HG03103 (cell line): ENCODE measurements around the gene PERM1.
"Not testable (repeated sequence)": the region's sequence is repeated elsewhere in the genome, so short reads cannot be mapped to it uniquely, and the experiment has no call there.

Experiments
- ATAC-seq: cut with Tn5 transposase; IDR thresholded peaks from one replicate; pipeline ENCODE4 v1.9.1; 2021; ENCODE audit warnings: low read depth; ENCODE audit not compliant: unreplicated experiment

PERM1 gene

DNA sequence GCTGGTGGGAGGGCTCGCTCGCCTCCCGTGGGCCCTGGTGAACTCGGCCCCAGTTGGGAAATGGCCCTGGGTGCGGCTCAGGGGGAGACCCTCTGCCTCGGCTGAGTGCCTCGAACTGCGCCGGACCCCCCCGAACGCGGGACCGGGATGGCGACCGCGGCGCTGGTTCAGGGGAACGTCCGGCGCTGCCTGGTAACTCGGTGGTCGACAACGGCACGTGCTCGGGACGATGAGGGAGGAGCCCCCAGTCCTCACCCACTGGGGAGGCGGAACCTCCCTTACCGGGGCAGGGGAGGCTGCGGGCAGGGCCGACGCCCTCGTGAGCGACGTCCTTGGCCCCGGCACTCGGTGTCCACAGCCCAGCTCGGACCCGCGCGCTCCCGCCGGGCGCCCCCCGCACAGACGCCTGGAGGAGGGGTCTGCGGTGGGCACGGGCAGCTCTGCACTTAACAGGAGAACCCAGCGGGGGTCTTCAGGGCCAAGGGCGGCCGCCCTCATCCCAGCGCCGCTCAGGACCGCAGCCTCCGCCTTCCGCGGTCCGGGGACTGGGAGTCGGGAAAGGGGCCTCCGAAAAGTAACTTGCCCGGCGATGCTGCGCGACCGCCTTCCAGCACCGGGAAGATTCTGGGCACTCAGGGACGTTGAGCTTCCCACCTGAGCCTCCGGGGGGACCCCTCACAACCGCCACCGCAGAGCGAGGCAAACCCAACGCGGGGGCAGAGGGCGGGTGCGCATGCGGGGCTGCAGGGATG, 16.3 kb upstream of the PERM1 start:
- ATAC-seq, result no peak

DNA sequence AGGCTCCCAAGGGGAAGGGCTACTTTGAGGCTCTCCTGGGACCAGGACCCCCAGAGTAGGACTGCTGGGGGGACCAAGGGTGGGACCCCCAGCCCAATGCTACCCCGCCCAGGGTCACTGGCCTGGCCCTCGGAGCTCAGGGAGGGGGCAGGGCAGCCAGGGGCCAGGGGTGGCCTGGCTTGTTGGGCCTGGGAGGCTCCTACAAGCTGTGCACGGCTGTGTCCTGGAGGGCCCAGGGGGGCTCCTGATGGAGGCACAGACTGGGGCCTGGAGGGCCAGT, 15.8 kb upstream of the PERM1 start:
- ATAC-seq, result no peak

DNA sequence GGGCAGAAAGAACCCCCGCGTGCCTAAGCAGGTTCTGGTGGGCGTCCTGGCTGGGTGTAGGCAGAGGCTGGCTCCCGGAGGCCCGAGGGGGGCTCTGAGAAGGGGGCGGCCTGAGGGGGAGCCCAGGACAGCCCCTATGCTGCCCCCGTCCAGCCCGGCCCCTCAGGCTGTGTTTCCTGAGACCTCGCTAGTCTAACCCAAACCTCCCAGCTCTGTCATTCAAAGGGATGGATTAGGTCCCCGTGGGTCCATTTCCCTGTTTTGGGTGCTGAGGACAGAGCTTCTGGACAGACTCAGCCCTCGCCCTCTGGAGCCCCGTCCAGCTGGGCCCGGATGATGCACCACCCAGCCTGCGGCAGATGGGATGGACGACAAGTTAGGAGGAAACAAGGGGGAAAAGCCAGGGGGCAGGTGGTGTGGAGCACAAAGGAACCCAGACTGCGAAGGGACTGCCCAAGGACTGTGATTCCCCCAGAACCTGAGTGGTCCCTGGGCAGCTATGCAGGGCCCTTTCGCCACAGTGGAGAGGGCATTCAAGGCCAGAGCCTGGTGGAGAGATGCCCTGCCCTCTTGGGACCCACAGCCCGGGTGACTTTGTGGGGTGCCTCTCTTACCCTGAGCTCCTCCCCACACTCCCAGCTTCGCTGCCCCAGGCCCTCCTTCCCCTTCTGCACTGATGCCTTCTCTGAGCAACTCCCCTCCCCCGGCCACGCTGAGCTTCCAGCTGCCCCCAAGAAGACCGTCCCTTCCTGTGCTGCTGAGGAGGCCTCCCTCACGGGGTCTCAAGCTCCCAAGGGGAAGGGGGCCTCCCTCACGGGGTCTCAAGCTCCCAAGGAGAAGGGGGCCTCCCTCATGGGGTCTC, 15.2 kb upstream of the PERM1 start:
- no peak for ATAC-seq

DNA sequence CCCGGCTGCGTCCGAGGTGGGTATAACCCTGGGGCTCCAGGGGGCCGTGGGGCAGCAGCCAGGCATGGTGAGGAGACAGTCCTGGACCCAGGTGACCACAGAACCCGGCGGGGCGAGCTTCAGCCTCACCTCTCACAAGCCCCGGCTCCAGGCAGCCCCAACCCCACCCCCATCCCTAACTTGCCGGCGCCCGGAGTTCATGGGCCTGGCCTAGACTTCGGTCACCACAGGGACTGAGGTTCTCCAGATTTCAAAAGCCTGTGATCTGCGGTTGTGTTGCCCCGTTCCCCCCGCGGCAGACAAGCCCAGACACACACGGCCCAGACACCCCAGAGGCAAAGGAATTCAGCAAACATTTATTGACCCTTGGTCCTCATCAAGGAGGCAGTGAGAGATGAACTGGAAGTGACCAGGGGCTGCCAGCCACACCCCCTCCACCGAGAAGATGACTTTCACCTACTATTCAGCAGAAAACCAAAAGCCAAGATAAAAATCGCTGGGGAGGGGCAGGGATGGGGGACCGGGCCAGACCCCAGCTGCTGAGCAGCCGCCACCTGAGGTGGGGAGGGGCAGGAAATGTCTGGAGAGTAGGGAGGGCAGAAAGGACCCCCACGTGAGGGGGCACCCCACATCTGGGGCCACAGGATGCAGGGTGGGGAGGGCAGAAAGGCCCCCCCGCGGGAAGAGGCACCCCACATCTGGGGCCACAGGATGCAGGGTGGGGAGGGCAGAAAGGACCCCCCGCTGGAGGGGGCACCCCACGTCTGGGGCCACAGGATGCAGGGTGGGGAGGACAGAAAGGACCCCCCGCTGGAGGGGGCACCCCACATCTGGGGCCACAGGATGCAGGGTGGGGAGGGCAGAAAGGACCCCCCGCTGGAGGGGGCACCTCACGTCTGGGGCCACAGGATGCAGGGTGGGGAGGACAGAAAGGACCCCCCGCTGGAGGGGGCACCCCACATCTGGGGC, 14.1 kb upstream of the PERM1 start:
- ATAC-seq, result no peak

DNA sequence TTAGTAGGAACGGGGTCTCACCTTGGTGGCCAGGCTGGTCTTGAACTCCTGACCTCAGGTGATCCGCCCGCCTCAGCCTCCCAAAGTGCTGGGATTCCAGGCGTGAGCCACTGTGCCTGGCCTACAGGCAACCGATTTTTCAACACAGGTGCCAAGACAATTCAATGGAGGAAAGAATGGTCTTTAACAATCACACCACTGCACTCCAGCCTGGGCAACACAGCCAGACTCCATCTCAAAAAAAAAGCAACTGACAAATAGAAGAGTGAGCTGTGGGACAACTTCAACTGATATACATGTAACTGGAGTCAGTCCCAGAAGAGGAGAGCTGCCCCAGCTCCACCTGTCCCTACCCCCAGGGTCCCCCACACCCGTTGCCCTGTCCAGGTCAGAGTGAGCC, 12.7 kb upstream of the PERM1 start:
- ATAC-seq, result not testable (repeated sequence)

DNA sequence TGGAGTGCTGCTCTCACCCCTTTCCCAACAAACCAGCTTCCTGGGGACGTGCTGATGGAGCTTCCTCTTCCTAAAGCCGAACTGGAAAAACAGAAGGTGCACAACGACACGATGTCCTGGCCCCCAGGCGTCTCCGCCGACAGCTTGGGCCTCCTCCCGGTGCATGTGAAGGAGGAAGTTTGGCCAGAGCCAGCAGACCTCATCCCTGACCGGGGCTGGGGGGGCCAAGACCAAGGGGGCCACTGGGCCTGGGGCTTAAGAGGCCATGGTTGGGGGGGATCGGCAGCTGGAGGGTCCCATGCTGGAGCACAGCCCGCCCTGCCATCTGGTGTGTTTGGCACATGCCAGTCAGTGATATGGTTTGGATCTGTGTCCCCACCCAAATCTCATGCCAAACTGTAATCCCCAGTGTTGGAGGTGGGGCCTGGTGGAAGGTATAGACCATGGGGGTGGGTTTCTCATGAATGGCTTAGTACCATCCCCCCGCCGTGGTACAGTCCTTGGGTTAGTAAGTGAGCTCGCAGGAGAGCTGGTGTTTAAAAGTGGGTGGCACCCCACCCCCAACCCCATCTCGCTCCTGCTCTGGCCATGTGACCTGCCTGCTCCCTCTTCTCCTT, 11.6 kb upstream of the PERM1 start:
- no peak for ATAC-seq

DNA sequence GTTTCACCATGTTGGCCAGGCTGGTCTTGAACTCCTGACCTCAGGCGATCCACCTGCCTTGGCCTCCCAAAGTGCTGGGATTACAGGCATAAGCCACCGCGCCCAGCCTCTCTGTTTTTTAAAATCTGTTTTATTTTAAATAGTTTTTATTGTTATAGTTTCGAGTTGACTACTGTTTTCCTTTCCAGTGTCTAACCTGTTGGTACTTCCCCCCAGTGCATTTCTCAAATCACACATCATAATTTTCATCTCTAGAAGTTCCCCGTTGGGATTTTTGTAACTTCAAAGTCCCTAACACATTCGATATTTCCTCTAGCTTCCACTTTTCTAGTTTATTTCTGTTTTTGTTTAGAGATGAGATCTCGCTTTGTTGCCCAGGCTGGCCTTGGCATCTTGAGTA, 10.5 kb upstream of the PERM1 start:
- ATAC-seq, result no peak

DNA sequence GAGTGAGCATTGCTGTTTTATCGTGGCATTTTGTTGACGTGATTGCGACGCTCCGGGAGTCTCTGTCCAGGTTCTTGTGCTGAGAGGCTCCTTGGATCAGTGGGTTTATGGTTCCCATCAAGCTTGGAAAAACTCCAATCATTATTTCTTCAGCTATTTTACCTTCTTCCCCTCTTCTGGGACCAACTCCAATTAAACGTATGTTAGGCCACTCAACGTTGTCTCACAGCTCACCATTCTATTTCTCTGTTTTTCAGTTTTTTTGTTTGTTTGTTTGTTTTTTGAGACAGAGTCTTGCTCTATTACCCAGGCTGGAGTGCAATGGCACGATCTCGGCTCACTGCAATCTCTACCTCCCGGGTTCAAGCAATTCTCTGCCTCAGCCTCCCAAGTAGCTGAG, 10.0 kb upstream of the PERM1 start:
- no peak for ATAC-seq

DNA sequence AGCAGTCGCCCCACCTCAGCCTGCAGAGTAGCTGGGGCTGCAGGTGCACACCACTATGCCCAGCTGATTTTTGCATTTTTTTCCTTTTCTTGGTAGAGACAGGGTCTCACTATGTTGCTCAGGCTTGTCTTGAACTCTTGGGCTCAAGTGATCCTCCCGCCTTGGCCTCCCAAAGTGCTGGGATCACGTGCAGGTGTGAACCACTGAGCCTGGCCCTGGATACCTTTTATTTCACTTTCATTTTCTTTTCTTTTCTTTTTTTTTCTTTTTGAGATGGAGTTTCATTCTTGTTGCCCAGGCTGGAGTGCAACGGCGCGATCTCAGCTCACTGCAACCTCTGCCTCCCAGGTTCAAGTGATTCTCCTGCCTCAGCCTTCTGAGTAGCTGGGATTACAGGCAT, 9.4 kb upstream of the PERM1 start:
- ATAC-seq, result not testable (repeated sequence)

DNA sequence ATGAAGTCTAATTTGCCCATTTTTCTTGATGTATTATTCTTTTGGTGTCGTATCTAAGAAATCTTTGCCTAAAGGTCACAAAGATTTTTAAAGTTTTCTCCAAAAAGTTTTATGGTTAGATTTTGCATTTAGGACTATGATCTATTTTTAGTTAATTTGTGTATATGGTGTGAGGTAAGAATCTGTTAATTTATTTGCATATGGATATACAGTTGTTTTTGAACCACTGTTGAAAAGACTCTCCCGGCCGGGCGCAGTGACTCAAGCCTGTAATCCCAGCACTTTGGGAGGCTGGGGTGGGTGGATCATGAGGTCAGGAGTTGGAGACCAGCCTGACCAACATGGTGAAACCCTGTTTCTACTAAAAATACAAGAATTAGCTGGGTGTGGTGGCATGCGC, 6.2 kb upstream of the PERM1 start:
- not testable (repeated sequence) for ATAC-seq

DNA sequence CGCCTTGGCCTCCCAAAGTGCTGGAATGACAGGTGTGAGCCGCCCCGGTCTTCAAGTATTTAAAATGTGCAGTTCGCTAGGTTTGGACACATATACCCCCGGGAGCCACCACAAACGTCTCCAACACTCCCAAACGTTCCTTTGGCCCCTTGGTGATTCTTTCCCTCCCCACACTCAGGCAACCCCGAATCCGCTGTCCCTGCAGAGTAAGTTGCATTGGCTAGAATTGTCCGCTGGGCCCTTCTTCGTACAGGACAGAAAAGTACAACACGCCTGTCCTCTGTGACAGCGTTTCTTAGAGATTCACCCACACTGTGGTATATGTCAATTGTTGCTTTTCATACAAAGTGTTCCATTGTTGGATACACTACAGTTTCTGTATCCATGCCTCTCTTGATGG, 3.2 kb upstream of the PERM1 start:
- no peak for ATAC-seq

DNA sequence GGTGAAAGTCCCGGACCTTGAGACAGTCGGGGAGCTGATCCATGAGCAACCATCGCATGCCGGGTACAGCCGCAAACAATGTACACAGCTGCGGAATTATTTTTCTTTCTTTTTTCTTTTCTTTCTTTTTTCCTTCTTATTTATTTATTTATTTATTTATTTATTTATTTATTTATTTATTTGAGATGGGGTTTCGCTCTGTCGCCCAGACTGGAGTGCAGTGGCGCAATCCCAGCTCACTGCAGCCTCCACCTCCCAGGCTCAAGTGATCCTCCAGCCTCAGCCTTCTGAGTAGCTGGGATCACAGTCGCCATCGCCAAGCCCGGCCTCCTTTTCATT, 2.6 kb upstream of the PERM1 start:
- ATAC-seq, result no peak

DNA sequence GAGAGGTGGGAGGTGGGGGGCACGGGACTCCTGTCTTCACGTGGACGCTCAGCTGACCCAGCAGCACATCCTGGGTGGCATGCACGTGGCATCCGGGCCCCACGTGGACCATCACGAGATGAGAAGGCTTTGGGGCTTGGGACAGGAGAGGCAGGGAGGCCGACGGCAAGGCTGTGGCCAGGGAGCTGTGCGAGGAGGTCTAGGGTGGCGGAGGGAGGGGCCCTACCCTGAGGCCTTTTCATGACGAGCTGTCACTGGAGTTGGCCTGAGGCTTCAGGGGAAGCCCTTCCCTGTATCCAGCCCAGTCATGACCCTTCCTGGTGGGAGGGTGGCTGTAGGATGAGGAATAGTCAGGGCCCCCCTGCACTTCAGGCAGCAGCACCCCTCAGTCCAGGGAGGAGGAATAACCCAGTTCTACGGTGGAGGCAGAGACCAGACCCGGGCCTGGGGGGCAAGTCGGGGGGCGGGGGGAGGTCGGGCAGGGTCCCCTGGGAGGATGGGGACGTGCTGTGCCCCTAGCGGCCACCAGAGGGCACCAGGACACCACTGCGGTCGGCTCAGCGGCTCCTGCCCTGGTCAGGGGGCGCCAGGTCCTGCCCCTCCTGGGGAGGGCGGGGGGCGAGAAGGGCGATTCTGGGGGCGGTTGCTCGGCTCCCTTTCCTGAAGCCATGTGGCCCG, 2.0 kb upstream of the PERM1 start:
- ATAC-seq, result no peak

DNA sequence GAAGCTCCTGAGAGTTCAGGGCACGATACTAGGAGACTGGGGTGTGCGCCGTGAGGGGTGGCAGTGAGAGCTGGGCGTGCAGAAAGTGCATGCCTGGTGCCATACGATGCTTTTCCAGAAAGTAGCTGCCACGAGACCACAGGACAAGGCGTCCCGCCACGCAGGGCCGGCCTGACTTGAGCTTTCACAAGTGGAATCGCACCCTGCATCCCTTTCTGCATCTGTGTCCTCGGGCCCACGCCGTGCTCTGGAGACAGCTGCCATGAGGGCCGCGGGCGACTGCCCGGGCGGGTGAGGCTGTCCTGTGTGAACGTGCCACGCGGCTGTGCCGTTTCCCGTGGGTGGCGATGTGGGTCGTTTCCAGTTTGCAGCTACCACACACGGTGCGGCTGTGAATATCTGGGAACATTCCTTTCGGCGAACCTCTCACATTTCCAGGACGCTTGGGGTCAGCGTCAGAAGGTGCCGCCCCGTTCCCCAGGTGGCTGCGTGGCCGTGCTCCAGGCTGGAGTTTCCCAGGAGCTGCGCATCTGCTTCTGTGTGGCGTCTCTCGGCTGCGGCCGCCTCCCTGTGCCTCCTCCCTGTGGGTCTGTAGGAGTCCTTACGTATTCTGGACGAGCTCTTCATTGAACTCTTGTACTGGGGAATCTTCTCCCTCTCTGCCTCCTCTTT, 1.0 kb upstream of the PERM1 start:
- ATAC-seq, result no peak

DNA sequence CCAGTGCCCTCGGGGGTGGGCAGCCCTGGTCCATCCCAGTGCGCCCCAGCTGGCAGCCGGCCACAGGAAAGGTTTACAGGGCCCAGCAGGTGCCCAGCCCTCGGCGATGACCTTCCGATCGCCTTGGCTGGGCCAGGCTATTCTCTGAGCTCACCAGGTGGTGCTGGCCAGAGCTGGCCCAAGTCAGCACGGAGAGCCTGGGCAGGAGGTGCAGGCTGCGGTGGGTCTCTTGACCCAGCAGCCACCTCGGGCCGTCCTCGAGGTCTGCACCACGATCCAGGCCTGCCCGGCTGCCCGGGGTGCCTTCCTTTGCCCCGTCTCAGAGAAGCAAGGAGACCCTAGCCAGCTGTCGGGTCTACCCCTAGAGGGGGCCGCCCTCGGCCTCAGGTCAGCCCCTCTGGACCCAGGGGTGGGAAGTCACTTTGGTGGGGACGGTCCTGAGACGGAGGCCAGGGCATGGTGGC, 370 bp downstream of the PERM1 start:
- ATAC-seq, result no peak

DNA sequence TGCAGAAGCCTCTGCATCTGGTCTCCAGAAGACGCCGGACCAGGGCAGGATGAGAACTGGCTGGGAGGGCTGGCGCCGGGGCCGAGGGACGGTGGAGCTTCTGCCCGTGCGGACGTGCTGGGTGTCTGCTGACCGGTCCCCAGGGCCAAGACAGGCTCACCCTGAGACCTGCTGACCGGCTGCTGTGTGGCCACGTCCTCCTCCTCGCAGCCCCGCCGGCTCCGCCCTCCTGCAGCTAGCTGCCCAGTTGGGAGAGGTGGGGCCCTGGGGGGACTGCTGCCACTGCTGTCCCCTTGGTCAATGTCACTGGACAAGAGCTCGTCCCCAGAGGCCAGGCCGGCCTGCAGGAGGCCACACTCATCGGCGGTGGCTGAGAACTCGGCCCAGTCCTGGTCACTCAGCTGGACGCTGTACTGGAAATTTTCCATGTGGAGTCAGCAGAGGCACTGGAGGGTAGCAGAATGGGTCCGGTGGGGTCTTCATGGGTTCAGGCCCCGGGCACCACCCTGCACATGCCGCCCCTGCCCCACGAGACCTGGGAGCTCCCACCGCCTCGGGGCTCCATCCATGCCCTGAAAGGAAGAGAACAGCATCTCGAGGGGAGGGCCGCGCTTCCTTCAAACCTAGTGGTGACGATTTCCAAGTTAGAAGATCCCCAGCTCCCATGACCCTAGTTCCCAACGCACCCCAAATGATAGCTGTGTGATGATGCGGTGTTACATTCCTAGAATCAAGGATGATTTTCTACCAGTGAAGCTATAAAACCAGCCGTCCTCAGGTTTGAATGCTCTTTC, 1.1 kb downstream of the PERM1 start:
- no peak for ATAC-seq

DNA sequence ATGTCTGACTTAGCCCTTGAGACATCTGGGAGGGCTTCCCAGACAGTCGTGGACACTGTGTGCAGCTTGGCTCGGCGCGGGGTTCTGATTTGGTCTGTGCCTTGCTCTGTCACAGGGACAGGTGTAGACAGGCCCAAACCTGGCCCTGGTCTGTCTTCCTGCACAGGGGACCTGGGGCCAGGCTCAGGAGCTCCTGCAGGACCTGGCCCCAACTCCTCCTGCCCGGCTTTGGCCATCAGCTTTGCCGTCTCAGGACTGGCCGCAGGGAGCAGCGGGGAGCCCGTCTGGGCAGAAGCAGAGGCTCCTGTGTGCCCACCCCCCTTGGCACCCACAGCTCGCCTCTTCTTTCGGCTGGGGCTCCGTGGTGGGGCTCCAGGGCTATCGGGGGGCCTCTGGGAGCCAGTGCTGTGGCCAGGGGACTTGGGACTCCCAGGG, 1.7 kb downstream of the PERM1 start:
- no peak for ATAC-seq

DNA sequence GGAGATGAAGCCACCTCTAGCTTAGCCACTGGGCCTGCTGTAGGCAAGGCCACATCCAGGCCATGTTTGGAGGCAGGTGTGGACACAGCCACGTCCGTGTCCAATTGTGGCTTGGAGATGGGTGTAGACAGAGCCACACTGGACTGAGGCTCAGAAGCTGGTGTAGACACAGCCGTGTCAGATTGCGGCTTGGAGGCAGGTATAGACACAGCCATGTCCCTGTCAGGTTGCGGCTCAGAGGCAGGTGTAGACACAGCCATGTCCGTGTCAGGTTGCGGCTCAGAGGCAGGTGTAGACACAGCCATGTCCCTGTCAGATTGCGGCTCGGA, 2.2 kb downstream of the PERM1 start:
- ATAC-seq, result no peak
